Lung (tissue), 12 donors: ENCODE data around the gene TPM4. TPM values are rescaled to one million over a fixed set of nuclear protein-coding genes. Genes with fewer than 3 reads are reported as not detected.

ENCODE experiments used
- ATAC-seq: fragments of 200-7000 bp; cut with Tn5 transposase; one replicate; pipeline ENCODE4 v1.9.1; 2020; ENCODE audit warnings: moderate number of reproducible peaks; ENCODE audit not compliant: insufficient read depth, low FRiP score
- DNase-seq, 3 donors: peaks; one replicate each; pipeline ENCODE4 v3.0.0-alpha.2; 2013 to 2017
- H3K27ac ChIP-seq, 2 donors: one replicate each; pipeline ENCODE4 v1.5.1; 2013; ENCODE audit warnings: mild to moderate bottlenecking in 2 of 2, moderate library complexity in 2 of 2, control low read depth in 1 of 2, inconsistent platforms in 1 of 2, low read depth in 1 of 2, low read length in 1 of 2
- H3K27me3 ChIP-seq, 3 donors: one replicate each; pipeline ENCODE4 v1.5.1; 2013; ENCODE audit warnings: low read length in 2 of 3; ENCODE audit not compliant: control insufficient read depth in 3 of 3, insufficient read depth in 3 of 3
- H3K36me3 ChIP-seq, 4 donors: one replicate each; pipeline ENCODE4 v1.5.1; 2013; ENCODE audit warnings: low read length in 4 of 4, mild to moderate bottlenecking in 1 of 4, moderate library complexity in 1 of 4; ENCODE audit not compliant: control insufficient read depth in 4 of 4, insufficient read depth in 4 of 4
- H3K4me1 ChIP-seq, 5 donors: one replicate each; pipeline ENCODE4 v1.5.1; 2013; ENCODE audit warnings: low read length in 5 of 5, mild to moderate bottlenecking in 2 of 5, moderate library complexity in 1 of 5; ENCODE audit not compliant: control insufficient read depth in 5 of 5, insufficient read depth in 5 of 5
- H3K4me3 ChIP-seq: one replicate; pipeline ENCODE4 v1.5.1; 2013; ENCODE audit warnings: mild to moderate bottlenecking, control low read depth, moderate library complexity
- H3K9ac ChIP-seq, 2 donors: one replicate each; pipeline ENCODE4 v1.5.1; 2013; ENCODE audit warnings: low read length in 2 of 2, control low read depth in 1 of 2; ENCODE audit not compliant: insufficient read depth in 1 of 2
- H3K9me3 ChIP-seq, 4 donors: one replicate each; pipeline ENCODE4 v1.5.1; 2013; ENCODE audit warnings: low read length in 3 of 4, mild to moderate bottlenecking in 1 of 4, moderate library complexity in 1 of 4; ENCODE audit not compliant: control insufficient read depth in 4 of 4, insufficient read depth in 3 of 4
- WGBS, 2 donors: extraction: QIAGEN DNeasy Blood & Tissue Kit; methylation state at CpG; one replicate each; pipeline ENCODE4 v1.1.7; 2013; 5-methylcytosine and 5-hydroxymethylcytosine counted together
- polyA plus RNA-seq, 2 donors: library from polyadenylated mRNA; stranded (reverse); fragments of 200-250 nt; gene quantifications; one replicate each; pipeline ENCODE4 v1.2.1, GENCODE V29; 2013
- total RNA-seq, 2 donors: library from RNA; depleted of rRNA in 1 of 2; stranded (reverse); fragments of >200 nt in 1 of 2; gene quantifications; one replicate each; pipeline ENCODE4 v1.2.1, GENCODE V29; 2014 to 2021
- TF ChIP-seq, protein P1 (sequence below): IDR thresholded peaks from 2 replicates; pipeline ENCODE4 v1.5.1; 2012; ENCODE audit warnings: mild to moderate bottlenecking; ENCODE audit errors: control extremely low read depth, extremely low read depth
- donor health status: control.
- donor health status: control.
- donor health status: Bipolar disorder and iron deficiency.
- donor health status: healthy.
- donor health status: DM: yes; HTN: yes; CAD: no.

The TPM4 gene
- total and polyA plus RNA-seq, 4 donors, result 274 to 438 (median 383) TPM

DNA sequence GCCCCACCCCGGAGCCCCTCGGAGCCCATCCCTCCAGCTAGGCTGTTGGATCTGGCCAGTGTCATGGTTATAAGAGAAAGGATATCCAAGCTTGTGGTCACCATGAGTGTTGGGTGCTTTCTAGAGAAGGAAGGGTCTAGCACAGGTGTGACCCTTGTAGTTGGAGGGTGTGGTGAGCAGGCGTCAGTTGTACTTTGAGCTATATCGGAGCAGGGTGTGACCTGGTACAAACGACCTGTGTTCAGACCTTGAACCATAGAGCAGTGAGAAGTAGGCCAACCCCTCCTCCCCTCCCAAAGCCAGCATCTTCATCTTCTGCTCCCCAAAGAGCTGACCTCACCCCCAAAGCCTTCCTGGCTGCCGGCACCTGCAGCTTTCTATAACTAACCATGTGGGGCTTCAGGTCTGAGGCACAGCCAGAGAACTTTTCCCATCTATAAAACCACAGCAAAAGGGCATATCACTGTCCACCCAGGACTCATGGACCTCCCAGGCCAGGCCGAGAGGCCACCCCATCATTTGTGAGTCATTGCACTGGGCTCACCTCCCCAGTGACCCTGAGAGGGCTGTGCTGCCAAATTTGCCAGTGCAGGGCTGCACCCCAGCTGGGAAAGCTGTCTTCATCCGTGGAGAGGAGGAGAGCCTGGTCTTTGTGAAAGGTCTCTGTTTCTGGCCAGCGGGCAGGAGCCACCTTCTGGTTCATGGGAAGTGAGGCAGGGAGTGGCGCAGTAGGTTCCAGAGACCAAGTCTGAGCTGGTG is 49.6 kb downstream of the TPM4 start:
- no peak overlapping the region for H3K27ac ChIP-seq
- H3K4me3 ChIP-seq, result no peak overlapping the region
- no peaks in the 10 kb centered on the region for H3K4me1 ChIP-seq
- TF ChIP-seq, protein P1, sequence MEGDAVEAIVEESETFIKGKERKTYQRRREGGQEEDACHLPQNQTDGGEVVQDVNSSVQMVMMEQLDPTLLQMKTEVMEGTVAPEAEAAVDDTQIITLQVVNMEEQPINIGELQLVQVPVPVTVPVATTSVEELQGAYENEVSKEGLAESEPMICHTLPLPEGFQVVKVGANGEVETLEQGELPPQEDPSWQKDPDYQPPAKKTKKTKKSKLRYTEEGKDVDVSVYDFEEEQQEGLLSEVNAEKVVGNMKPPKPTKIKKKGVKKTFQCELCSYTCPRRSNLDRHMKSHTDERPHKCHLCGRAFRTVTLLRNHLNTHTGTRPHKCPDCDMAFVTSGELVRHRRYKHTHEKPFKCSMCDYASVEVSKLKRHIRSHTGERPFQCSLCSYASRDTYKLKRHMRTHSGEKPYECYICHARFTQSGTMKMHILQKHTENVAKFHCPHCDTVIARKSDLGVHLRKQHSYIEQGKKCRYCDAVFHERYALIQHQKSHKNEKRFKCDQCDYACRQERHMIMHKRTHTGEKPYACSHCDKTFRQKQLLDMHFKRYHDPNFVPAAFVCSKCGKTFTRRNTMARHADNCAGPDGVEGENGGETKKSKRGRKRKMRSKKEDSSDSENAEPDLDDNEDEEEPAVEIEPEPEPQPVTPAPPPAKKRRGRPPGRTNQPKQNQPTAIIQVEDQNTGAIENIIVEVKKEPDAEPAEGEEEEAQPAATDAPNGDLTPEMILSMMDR, result no peak
- no peaks in the 10 kb centered on the region for H3K27me3 ChIP-seq
- 80 to 89% methylated on average over 10 of the region's 10 CpGs for WGBS, 2 donors
- H3K9me3 ChIP-seq, result no peaks in the 10 kb centered on the region
- peaks cover 16 to 84% (median 39%) of the 10 kb centered on the region in 4 donors for H3K36me3 ChIP-seq
- H3K9ac ChIP-seq, result no peak overlapping the region
- no peak for DNase-seq
- ATAC-seq, result no peak

DNA sequence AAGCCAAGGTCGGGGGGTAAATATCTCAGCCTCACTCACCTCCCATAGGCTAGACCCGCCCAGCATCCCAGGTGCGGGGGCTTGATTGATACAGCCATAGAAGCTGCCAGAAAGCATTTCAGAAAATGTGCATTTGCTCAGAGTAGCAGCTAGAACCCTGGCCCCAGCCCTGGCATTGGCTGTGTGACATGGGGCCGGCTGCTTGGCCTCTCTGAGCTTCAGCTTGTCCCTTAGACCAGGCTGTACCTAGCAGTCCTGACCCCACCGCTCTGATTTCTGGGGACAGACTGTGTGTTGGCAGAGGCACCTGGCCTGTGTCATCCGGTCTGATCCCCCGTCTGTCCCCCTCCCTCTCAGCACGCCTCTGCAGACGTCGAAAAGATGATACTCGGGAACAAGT is 50.8 kb downstream of the TPM4 start:
- TF ChIP-seq, protein P1, result no peak
- no peak overlapping the region for H3K4me3 ChIP-seq
- H3K4me1 ChIP-seq, result no peaks in the 10 kb centered on the region
- DNase-seq (no peak), ATAC-seq (no peak)
- peaks cover 18 to 78% (median 44%) of the 10 kb centered on the region in 4 donors for H3K36me3 ChIP-seq
- H3K27ac ChIP-seq, result no peak overlapping the region
- 86 to 90% methylated on average over 11 of the region's 11 CpGs for WGBS, 2 donors
- H3K9ac ChIP-seq, result no peak overlapping the region
- no peaks in the 10 kb centered on the region for H3K9me3 ChIP-seq
- no peaks in the 10 kb centered on the region for H3K27me3 ChIP-seq

DNA sequence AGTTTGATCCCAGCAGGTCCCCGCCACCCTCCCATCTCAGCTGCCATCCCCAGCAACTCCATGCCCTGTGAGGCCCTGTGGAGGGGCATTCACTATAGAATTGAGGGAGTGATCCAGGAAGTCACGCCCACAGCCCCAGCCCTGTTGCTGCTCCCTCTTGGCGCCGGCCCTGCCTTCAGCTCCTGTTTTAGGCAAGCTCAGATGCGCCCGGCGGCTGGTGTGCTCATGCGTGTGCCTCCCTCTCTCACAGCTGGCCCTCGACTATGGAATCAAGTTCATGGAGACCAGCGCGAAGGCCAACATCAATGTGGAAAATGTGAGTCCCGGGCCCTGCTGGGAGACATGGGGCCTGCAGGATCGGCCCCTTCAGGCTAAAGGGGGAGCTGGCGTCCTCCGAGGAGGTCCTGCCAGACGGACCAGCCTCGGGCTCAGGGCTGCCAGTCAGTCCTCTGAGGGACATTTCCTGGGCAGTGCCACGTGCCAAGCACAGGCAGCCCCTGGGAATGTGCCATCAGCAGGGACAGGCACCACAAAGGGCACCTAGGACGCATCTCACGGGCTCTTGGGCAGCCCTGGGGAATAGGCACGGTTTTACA is 51.6 kb downstream of the TPM4 start:
- Histone ChIP-seq H3K27me3 (no peaks in the 10 kb centered on the region), H3K36me3 (peaks cover 26 to 77% (median 46%) of the 10 kb centered on the region in 4 donors), H3K27ac (no peak overlapping the region), H3K9me3 (peaks cover 0 to 1% (median 0%) of the 10 kb centered on the region in 4 donors), H3K4me3 (no peak overlapping the region), H3K4me1 (no peaks in the 10 kb centered on the region), H3K9ac (no peak overlapping the region)
- 91 to 93% methylated on average over 21 of the region's 21 CpGs for WGBS, 2 donors
- ATAC-seq (no peak), DNase-seq (no peak)
- TF ChIP-seq, protein P1, result no peak
